Osteocyte (in vitro differentiated cells): ENCODE data around the gene ULK1. TPM values are rescaled to one million over a fixed set of nuclear protein-coding genes. Genes with fewer than 3 reads are reported as not detected.
A peak's percentile ranks its signal among the peaks of the same experiment; 100 is the strongest.

Source experiments
- DNase-seq: peaks from one replicate; pipeline ENCODE4 v3.0.0; 2021; ENCODE audit warnings: mixed read lengths; ENCODE audit not compliant: unreplicated experiment; ENCODE audit errors: extremely low spot score
- H3K27ac Mint-ChIP-seq: one replicate; pipeline ENCODE4 v1.8.0; 2021; ENCODE audit warnings: mild to moderate bottlenecking, mixed read lengths; ENCODE audit not compliant: unreplicated experiment
- H3K27me3 Mint-ChIP-seq: one replicate; pipeline ENCODE4 v1.8.0; 2021; ENCODE audit warnings: mixed read lengths; ENCODE audit not compliant: unreplicated experiment
- H3K36me3 Mint-ChIP-seq: one replicate; pipeline ENCODE4 v1.8.0; 2021; ENCODE audit warnings: mixed read lengths; ENCODE audit not compliant: unreplicated experiment
- H3K4me1 Mint-ChIP-seq: one replicate; pipeline ENCODE4 v1.8.0; 2021; ENCODE audit warnings: mixed read lengths; ENCODE audit not compliant: unreplicated experiment
- H3K4me3 Mint-ChIP-seq: one replicate; pipeline ENCODE4 v1.8.0; 2021; ENCODE audit warnings: mild to moderate bottlenecking, moderate library complexity, mixed read lengths; ENCODE audit not compliant: unreplicated experiment
- H3K9me3 Mint-ChIP-seq: one replicate; pipeline ENCODE4 v1.8.0; 2021; ENCODE audit warnings: mixed read lengths; ENCODE audit not compliant: unreplicated experiment
- total RNA-seq: library from RNA; stranded (reverse); gene quantifications from 2 replicates; pipeline ENCODE4 v1.2.1, GENCODE V29; 2021
- TF ChIP-seq, protein P1 (sequence below): fragments of 200-600 bp; sonication (generic); IDR thresholded peaks from 2 replicates; pipeline ENCODE4 v1.5.0; 2021; ENCODE audit warnings: antibody characterized with exemption, mild to moderate bottlenecking, moderate library complexity

ULK1 gene
- total RNA-seq, 1 donor from 2014 or later, result 69.6 TPM

DNA sequence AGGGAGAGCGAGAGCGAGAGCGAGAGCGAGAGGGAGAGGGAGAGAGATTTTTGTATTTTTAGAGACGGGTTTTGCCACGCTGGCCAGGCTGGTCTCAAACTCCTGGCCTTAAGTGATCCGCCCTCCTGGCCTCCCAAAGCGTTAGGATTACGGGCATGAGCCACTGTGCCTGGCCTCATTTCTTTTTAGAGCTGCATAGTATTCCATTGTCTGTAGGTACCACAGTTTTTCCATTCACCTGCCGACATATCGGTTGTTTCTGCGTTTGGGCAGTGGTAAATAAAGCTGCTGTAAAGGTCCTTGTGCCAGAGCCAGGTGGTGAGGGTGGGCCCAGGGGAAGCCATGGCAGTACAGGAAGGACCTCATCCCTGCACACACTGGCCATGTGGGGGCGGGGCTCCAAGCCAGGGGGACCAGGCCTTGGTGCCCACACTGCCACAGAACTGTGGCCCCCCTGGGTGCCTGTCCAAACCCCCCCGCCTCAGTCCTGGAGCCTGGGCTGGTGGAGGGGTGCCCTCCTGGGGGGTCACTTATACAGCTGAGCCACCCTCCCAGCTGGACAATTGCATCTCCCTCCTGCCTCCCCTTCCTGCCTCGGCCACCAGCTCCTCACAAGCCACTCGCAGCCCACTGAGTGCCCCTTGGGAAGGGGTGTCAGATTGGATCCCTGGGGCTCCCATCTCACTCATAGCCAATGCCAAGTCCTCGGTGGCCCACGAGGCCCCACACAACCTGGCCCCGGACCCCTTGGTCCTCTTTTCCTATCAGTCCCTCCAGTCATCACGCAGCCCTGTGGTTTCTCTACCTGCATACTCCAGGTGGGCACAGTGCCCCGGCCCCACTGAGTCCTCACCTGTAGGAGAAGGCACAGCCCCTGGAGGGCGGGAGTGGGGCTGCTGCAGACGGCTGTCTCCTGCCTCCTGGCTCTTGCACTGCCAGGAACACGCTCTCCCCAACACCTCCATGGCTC is 33.0 kb downstream of the ULK1 start:
- peak overlapping the region; percentile 54 for H3K27ac Mint-ChIP-seq
- H3K4me3 Mint-ChIP-seq, result peak overlapping the region; percentile 81
- no peak for DNase-seq
- TF ChIP-seq, protein P1, sequence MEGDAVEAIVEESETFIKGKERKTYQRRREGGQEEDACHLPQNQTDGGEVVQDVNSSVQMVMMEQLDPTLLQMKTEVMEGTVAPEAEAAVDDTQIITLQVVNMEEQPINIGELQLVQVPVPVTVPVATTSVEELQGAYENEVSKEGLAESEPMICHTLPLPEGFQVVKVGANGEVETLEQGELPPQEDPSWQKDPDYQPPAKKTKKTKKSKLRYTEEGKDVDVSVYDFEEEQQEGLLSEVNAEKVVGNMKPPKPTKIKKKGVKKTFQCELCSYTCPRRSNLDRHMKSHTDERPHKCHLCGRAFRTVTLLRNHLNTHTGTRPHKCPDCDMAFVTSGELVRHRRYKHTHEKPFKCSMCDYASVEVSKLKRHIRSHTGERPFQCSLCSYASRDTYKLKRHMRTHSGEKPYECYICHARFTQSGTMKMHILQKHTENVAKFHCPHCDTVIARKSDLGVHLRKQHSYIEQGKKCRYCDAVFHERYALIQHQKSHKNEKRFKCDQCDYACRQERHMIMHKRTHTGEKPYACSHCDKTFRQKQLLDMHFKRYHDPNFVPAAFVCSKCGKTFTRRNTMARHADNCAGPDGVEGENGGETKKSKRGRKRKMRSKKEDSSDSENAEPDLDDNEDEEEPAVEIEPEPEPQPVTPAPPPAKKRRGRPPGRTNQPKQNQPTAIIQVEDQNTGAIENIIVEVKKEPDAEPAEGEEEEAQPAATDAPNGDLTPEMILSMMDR, result no peak
- H3K36me3 Mint-ChIP-seq, result peaks cover 3% of the 10 kb centered on the region
- H3K27me3 Mint-ChIP-seq, result no peaks in the 10 kb centered on the region
- no peaks in the 10 kb centered on the region for H3K9me3 Mint-ChIP-seq
- peaks cover 18% of the 10 kb centered on the region for H3K4me1 Mint-ChIP-seq

DNA sequence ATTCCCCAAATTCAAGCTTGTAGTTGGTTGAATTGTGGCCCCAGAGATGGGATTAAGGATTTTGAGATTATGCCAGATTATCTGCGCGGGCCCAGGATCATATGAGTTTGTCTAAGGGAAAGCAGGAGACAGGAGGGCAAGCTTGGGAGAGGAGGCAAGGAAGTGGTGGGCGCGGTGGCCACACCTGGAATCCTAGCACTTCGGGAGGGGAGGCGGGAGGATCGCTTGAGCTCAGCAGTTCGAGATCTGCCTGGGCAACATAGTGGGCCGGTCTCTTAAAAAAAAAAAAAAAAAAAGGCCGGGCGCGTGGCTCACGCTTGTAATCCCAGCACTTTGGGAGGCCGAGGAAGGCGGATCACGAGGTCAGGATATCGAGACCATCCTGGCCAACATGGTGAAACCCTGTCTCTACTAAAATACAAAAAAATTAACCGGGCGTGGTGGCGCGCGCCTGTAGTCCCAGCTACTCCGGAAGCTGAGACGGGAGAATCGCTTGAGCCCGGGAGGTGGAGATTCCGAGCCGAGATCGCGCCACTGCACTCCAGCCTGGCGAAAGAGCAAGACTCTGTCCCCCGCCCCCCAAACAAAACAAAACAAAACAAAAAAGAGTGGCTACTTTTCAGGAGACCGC is 33.8 kb downstream of the ULK1 start:
- no peak for DNase-seq
- H3K9me3 Mint-ChIP-seq, result no peaks in the 10 kb centered on the region
- H3K27ac Mint-ChIP-seq, result peak overlapping the region; percentile 79
- H3K36me3 Mint-ChIP-seq, result peaks cover 6% of the 10 kb centered on the region
- peaks cover 18% of the 10 kb centered on the region for H3K4me1 Mint-ChIP-seq
- TF ChIP-seq, protein P1, result no peak
- peak overlapping the region; percentile 81 for H3K4me3 Mint-ChIP-seq
- no peaks in the 10 kb centered on the region for H3K27me3 Mint-ChIP-seq

GRCh38 chr12:131928711-131929580 is 34.5 kb downstream of the ULK1 start, which contains the start of gene PUS1:
Gene PUS1, plus strand, starts transcription at chr12:131929276. Its CDS starts 447 bp downstream, at chr12:131929723.
- TF ChIP-seq, protein P1, result no peak
- Mint-ChIP-seq H3K27ac (peak within 1 kb of the TSS; percentile 79), H3K36me3 (peaks cover 14% of the 10 kb centered on the region), H3K9me3 (no peaks in the 10 kb centered on the region), H3K4me1 (peaks cover 18% of the 10 kb centered on the region), H3K4me3 (peak within 1 kb of the TSS; percentile 95), H3K27me3 (no peaks in the 10 kb centered on the region)
- DNase-seq, result peak; percentile 98

DNA sequence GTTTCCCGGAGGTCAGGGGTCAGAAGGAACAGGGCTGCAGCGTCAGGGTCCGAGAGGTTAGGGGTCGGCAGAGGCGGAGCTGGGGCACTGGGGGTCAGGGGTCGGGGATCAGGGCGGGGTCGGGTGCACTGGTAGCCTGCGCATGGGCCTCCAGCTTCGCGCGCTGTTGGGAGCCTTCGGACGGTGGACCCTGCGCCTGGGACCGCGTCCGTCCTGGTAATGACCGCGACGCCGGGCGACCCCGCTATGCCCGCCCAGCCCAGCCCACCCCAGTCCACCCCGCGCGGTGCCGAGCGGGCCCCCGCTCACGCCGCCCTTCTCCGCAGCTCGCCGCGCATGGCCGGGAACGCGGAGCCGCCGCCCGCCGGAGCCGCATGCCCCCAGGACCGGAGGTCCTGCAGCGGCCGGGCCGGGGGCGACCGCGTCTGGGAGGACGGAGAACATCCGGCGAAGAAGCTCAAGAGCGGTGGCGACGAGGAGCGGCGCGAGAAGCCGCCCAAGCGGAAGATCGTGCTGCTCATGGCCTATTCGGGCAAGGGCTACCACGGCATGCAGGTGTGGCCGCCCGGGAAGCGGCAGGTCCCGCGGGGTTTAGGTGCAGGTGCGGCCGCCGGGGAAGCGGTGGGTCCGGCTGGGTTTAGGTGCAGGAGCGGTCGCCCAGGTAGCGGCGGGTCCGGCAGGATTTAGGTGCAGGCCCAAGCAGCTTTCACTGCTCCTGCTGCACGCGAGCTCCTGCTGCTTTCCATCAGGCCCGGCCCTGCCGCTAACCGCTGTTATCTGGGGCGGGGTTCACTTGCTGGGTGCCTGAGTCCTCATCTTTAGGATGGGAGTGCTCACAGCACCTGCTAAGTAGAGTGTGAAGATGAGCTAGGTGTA is 35.4 kb downstream of the ULK1 start:
- TF ChIP-seq, protein P1, result no peak
- Mint-ChIP-seq H3K27ac (peak overlapping the region; percentile 32), H3K4me1 (peaks cover 12% of the 10 kb centered on the region)

More for the DNA sequence above, 35.4 kb downstream of the ULK1 start:
- H3K9me3 Mint-ChIP-seq, result no peaks in the 10 kb centered on the region
- no peaks in the 10 kb centered on the region for H3K27me3 Mint-ChIP-seq
- no peak for DNase-seq
- H3K4me3 Mint-ChIP-seq, result peak overlapping the region; percentile 95
- H3K36me3 Mint-ChIP-seq, result peaks cover 14% of the 10 kb centered on the region
